Activated T-cell treated with anti-CD3 and anti-CD28 coated beads for 1 hour (primary cell): ENCODE results near the gene FBXO40.

Experiments used
- DNase-seq: peaks from one replicate; pipeline ENCODE4 v3.0.0-alpha.2; 2020; ENCODE audit warnings: low read depth

FBXO40 gene

GRCh38 chr3:121662742-121663141, 69.6 kb downstream of the FBXO40 start:
- DNase-seq = no peak

- no peak for DNase-seq
Observed at GRCh38 chr3:121663171-121663847, 70.1 kb downstream of the FBXO40 start.

GRCh38 chr3:121665488-121665887, 72.3 kb downstream of the FBXO40 start:
- no peak for DNase-seq

GRCh38 chr3:121667333-121667732, 74.2 kb downstream of the FBXO40 start:
- no peak for DNase-seq

- no peak for DNase-seq
Observed at GRCh38 chr3:121670676-121671075, 77.5 kb downstream of the FBXO40 start.

GRCh38 chr3:121677141-121677540, 84.0 kb downstream of the FBXO40 start:
- DNase-seq = no peak
